ENCODE measurements around the gene WNT3.

GRCh38 chr17:46773676-46774075, 44.8 kb downstream of the WNT3 start:
- TF ChIP-seq MAX (IDR thresholded peaks at IDR 0.05; ENCODE audit: insufficient read depth, insufficient read length) (no peak), POLR2AphosphoS5 (IDR thresholded peaks at IDR 0.05; ENCODE audit: insufficient read depth, low read depth, low read length) (no peak), POLR2A (IDR thresholded peaks at IDR 0.05; ENCODE audit: low read depth, low read length) (no peak), CTCF (IDR thresholded peaks at IDR 0.05; ENCODE audit: extremely low read depth in 1 of 2, insufficient read depth in 1 of 2, low read depth in 1 of 2, low read length in 2 of 2) (no peak)

Measured in endothelial cell of umbilical vein (primary cell).